HCT116 (cell line): ENCODE results near the gene CBL. TPM values are rescaled to one million over a fixed set of nuclear protein-coding genes. Genes with fewer than 3 reads are reported as not detected.

Experiments
- ATAC-seq: fragments of 200-7000 bp; cut with Tn5 transposase; 2 replicates; pipeline ENCODE4 v1.9.1; 2020; ENCODE audit warnings: mild to moderate bottlenecking, moderate library complexity
- BruUV-seq: library from RNA; stranded (reverse); fragments of 400-500 nt; replicated peaks from 2 replicates; lab custom pipeline; 2021; lab: Mats Ljungman, UMichigan
- CTCF ChIA-PET: fragments of 300-600 bp; sonication (Branson Sonifier 250); formaldehyde crosslinking; loops from one replicate; lab custom pipeline; 2021; ENCODE audit warnings: antibody characterized with exemption; lab: Charles Lee
- POLR2A ChIA-PET: fragments of 300-600, 350-600 bp; sonication (Branson Sonifier 250); formaldehyde crosslinking; loops from one replicate; lab custom pipeline; 2021; ENCODE audit warnings: antibody characterized with exemption; lab: Charles Lee
- RAD21 ChIA-PET, 2 experiments: fragments of 300-600 bp; sonication (Branson Sonifier 250); formaldehyde crosslinking; loops; one replicate each; lab custom pipeline; 2023; ENCODE audit warnings: low total read pairs in 2 of 2; ENCODE audit not compliant: uncharacterized antibody in 2 of 2, unreplicated experiment in 2 of 2, low non-redundant PET in 1 of 2; lab: Charles Lee
- DNase-seq: peaks from one replicate; pipeline ENCODE4 v3.0.0-alpha.2; 2010; ENCODE audit warnings: low read depth, low spot score
- H2AFZ ChIP-seq: fragments of 200-600 bp; shearing (Covaris generic), sonication (generic); 2 replicates; pipeline ENCODE4 v1.6.1; 2017; ENCODE audit warnings: low read depth, mixed run types, mixed read lengths, antibody characterized with exemption, low read length; ENCODE audit not compliant: poor library complexity, severe bottlenecking
- H3K27ac ChIP-seq: 2 replicates; pipeline ENCODE4 v1.5.1; 2012; ENCODE audit warnings: low read depth, low read length
- H3K27me3 ChIP-seq: fragments of 200-600 bp; sonication (generic); 2 replicates; pipeline ENCODE4 v1.6.1; 2016; ENCODE audit warnings: mixed run types, low read length, mixed read lengths; ENCODE audit not compliant: insufficient read depth
- H3K36me3 ChIP-seq, 2 experiments: fragments of 200-500 bp in 1 of 2; fragments of 200-600 bp in 1 of 2; sonication (Bioruptor generic) in 1 of 2; sonication (generic) in 1 of 2; 2 replicates each; pipeline versions ENCODE4 v1.5.1 to v1.6.1; 2014 to 2016; ENCODE audit warnings: low read length in 2 of 2, inconsistent platforms in 1 of 2, mixed read lengths in 1 of 2, mixed run types in 1 of 2; ENCODE audit not compliant: insufficient read depth in 2 of 2, control insufficient read depth in 1 of 2
- H3K4me1 ChIP-seq, 2 experiments: fragments of 200-600 bp in 1 of 2; sonication (generic) in 1 of 2; 2 replicates each; pipeline versions ENCODE4 v1.5.1 to v1.6.1; 2012 to 2017; ENCODE audit warnings: low read length in 2 of 2, inconsistent platforms in 1 of 2, mild to moderate bottlenecking in 1 of 2, mixed read lengths in 1 of 2, mixed run types in 1 of 2, moderate library complexity in 1 of 2; ENCODE audit not compliant: insufficient read depth in 2 of 2, control insufficient read depth in 1 of 2
- H3K4me2 ChIP-seq: fragments of 200-600 bp; sonication (generic); 2 replicates; pipeline ENCODE4 v1.6.1; 2017; ENCODE audit warnings: mixed run types, low read length, mixed read lengths
- H3K4me3 ChIP-seq, 2 experiments: fragments of 200-600 bp in 1 of 2; sonication (generic) in 1 of 2; replicated peaks in 1 of 2; 2 replicates each; pipeline ENCODE4 v1.5.1; 2011 to 2016; ENCODE audit warnings: low read length in 2 of 2, control low read depth in 1 of 2, low read depth in 1 of 2, mild to moderate bottlenecking in 1 of 2, mixed read lengths in 1 of 2, mixed run types in 1 of 2
- H3K79me2 ChIP-seq: fragments of 200-600 bp; sonication (generic); 2 replicates; pipeline ENCODE4 v1.6.1; 2017; ENCODE audit warnings: mild to moderate bottlenecking, mixed run types, low read length, moderate library complexity, mixed read lengths; ENCODE audit not compliant: insufficient read depth
- H3K9ac ChIP-seq: fragments of 200-600 bp; sonication (generic); 2 replicates; pipeline ENCODE4 v1.6.1; 2016; ENCODE audit warnings: low read length, mixed read lengths
- H3K9me2 ChIP-seq: fragments of 200-600 bp; sonication (generic), shearing (Covaris generic); 2 replicates; pipeline ENCODE4 v1.6.1; 2017; ENCODE audit warnings: mixed run types, mild to moderate bottlenecking, moderate library complexity; ENCODE audit not compliant: insufficient read depth
- H3K9me3 ChIP-seq, 2 experiments: fragments of 200-500 bp in 1 of 2; fragments of 200-600 bp in 1 of 2; sonication (Bioruptor generic) in 1 of 2; sonication (generic) in 1 of 2; 2 replicates each; pipeline ENCODE4 v1.6.1; 2014 to 2017; ENCODE audit warnings: low read length in 2 of 2, mixed read lengths in 2 of 2, inconsistent platforms in 1 of 2, low read depth in 1 of 2, mild to moderate bottlenecking in 1 of 2, mixed run types in 1 of 2, moderate library complexity in 1 of 2; ENCODE audit not compliant: control insufficient read depth in 1 of 2, insufficient read depth in 1 of 2
- H4K20me1 ChIP-seq: fragments of 200-600 bp; sonication (generic), shearing (Covaris generic); 2 replicates; pipeline ENCODE4 v1.6.1; 2017; ENCODE audit warnings: mixed run types, mild to moderate bottlenecking, moderate library complexity; ENCODE audit not compliant: insufficient read depth
- ATF3 ChIP-seq: IDR thresholded peaks from 2 replicates; pipeline ENCODE4 v1.6.1; 2012
- CBX3 ChIP-seq: IDR thresholded peaks from 2 replicates; pipeline ENCODE4 v1.6.1; 2012; ENCODE audit warnings: low read depth
- CEBPB ChIP-seq: IDR thresholded peaks from 2 replicates; pipeline ENCODE4 v1.6.1; 2012; ENCODE audit warnings: low read depth
- ELF1 ChIP-seq: IDR thresholded peaks from 2 replicates; pipeline ENCODE4 v1.6.1; 2012; ENCODE audit warnings: low read depth, borderline replicate concordance
- EZH2phosphoT487 ChIP-seq: fragments of 200-600 bp; IDR thresholded peaks from 2 replicates; pipeline ENCODE4 v1.6.1; 2018; ENCODE audit warnings: antibody characterized with exemption, borderline replicate concordance
- MAX ChIP-seq: IDR thresholded peaks from 2 replicates; pipeline ENCODE4 v1.6.1; 2012
- POLR2AphosphoS5 ChIP-seq: IDR thresholded peaks from 2 replicates; pipeline ENCODE4 v1.6.1; 2011; ENCODE audit warnings: mild to moderate bottlenecking, low read depth, low read length, moderate library complexity
- RAD21 ChIP-seq: IDR thresholded peaks from 2 replicates; pipeline ENCODE4 v1.6.1; 2012; ENCODE audit warnings: low read depth, mild to moderate bottlenecking
- SRF ChIP-seq: IDR thresholded peaks from 2 replicates; pipeline ENCODE4 v1.6.1; 2012; ENCODE audit warnings: low read depth
- YY1 ChIP-seq: IDR thresholded peaks from 2 replicates; pipeline ENCODE4 v1.6.1; 2011; ENCODE audit warnings: low read length, low read depth, moderate library complexity, mild to moderate bottlenecking; ENCODE audit not compliant: insufficient replicate concordance; ENCODE audit errors: extremely low read depth
- ZNF274 ChIP-seq: fragments of 200-500 bp; sonication (Bioruptor generic); IDR thresholded peaks from 2 replicates; pipeline ENCODE4 v1.6.1; 2014; ENCODE audit warnings: mild to moderate bottlenecking, low read depth, low read length, inconsistent platforms
- intact Hi-C: fragments of 100-400 bp; cut with micrococcal nuclease; formaldehyde crosslinking; loops from 2 replicates; pipeline ENCODE4 v1.10.0; 2022
- total RNA-seq: library from RNA; stranded (reverse); gene quantifications from one replicate; pipeline ENCODE4 v1.2.1, GENCODE V29; 2021; ENCODE audit not compliant: unreplicated experiment

Gene CBL
- total RNA-seq, 1 experiment from 2014 or later = 31.1 TPM

- peak; percentile 94 for TF ChIP-seq CBX3
- peak; percentile 18; the same call in 1 of the 2 replicates for TF ChIP-seq RAD21
- TF ChIP-seq POLR2AphosphoS5 = peak; percentile 48; the same call in 1 of the 2 replicates
- TF ChIP-seq MAX = peak; percentile 58; the same call in 1 of the 2 replicates
- TF ChIP-seq ELF1 = no peak
- no peak for TF ChIP-seq EZH2phosphoT487
Observed at GRCh38 chr11:119218141-119218878, 12.2 kb downstream of the CBL start (continued).

- ChIA-PET POLR2A (no interaction called here), CTCF (no interaction called here), RAD21 (no interaction called here)
- no peak for ATAC-seq
- Histone ChIP-seq H3K27ac (no peak overlapping the region), H2AFZ (no peak overlapping the region), H3K9me3 (no peaks in the 10 kb centered on the region), H3K79me2 (peaks cover 72% of the 10 kb centered on the region), H3K4me2 (no peak overlapping the region), H4K20me1 (no peaks in the 10 kb centered on the region), H3K27me3 (no peaks in the 10 kb centered on the region), H3K9me2 (no peaks in the 10 kb centered on the region), H3K36me3 (no peaks in the 10 kb centered on the region)
- no peak for DNase-seq
- no TSS peak for BruUV-seq
- intact Hi-C loops = no loop called here
- TF ChIP-seq ATF3 = no peak
- TF ChIP-seq RAD21 = no peak
- no peak for TF ChIP-seq CEBPB
- no peak for TF ChIP-seq EZH2phosphoT487
- no peak for TF ChIP-seq SRF
- TF ChIP-seq YY1 = no peak
- TF ChIP-seq MAX = no peak
- TF ChIP-seq ZNF274 = no peak
- TF ChIP-seq, all 23 proteins: peak for 0
- Histone ChIP-seq H3K9ac (no peak overlapping the region), H3K4me1 (peaks cover 20 to 27% of the 10 kb centered on the region in 2 experiments), H3K4me3 (no peak overlapping the region)
Observed at GRCh38 chr11:119222308-119222707, 16.2 kb downstream of the CBL start.
